ENCODE measurements around the gene BEST3.

Gene BEST3

GRCh38 chr12:69698769-69699540, at the start of gene BEST3:
Gene BEST3 (minus strand): TSS chr12:69699303. CDS start chr12:69697798, 1,505 bp downstream.
- TF ChIP-seq, protein P1, sequence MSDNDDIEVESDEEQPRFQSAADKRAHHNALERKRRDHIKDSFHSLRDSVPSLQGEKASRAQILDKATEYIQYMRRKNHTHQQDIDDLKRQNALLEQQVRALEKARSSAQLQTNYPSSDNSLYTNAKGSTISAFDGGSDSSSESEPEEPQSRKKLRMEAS (IDR thresholded peaks at IDR 0.05): no peak
- no peak for TF ChIP-seq TCF12 (IDR thresholded peaks at IDR 0.05; ENCODE audit: low read depth)
- no peak for TF ChIP-seq TAF1 (IDR thresholded peaks at IDR 0.05; ENCODE audit: low read depth)
- TF ChIP-seq, protein P2, sequence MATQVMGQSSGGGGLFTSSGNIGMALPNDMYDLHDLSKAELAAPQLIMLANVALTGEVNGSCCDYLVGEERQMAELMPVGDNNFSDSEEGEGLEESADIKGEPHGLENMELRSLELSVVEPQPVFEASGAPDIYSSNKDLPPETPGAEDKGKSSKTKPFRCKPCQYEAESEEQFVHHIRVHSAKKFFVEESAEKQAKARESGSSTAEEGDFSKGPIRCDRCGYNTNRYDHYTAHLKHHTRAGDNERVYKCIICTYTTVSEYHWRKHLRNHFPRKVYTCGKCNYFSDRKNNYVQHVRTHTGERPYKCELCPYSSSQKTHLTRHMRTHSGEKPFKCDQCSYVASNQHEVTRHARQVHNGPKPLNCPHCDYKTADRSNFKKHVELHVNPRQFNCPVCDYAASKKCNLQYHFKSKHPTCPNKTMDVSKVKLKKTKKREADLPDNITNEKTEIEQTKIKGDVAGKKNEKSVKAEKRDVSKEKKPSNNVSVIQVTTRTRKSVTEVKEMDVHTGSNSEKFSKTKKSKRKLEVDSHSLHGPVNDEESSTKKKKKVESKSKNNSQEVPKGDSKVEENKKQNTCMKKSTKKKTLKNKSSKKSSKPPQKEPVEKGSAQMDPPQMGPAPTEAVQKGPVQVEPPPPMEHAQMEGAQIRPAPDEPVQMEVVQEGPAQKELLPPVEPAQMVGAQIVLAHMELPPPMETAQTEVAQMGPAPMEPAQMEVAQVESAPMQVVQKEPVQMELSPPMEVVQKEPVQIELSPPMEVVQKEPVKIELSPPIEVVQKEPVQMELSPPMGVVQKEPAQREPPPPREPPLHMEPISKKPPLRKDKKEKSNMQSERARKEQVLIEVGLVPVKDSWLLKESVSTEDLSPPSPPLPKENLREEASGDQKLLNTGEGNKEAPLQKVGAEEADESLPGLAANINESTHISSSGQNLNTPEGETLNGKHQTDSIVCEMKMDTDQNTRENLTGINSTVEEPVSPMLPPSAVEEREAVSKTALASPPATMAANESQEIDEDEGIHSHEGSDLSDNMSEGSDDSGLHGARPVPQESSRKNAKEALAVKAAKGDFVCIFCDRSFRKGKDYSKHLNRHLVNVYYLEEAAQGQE (IDR thresholded peaks at IDR 0.05; ENCODE audit: low read depth): no peak
- no peak for TF ChIP-seq YY1 (IDR thresholded peaks at IDR 0.05; ENCODE audit: low read depth)
- TF ChIP-seq EP300 (IDR thresholded peaks at IDR 0.05; ENCODE audit: borderline replicate concordance): no peak
- TF ChIP-seq ZBTB7A (IDR thresholded peaks at IDR 0.05; ENCODE audit: low read depth): no peak
- TF ChIP-seq, protein P3, sequence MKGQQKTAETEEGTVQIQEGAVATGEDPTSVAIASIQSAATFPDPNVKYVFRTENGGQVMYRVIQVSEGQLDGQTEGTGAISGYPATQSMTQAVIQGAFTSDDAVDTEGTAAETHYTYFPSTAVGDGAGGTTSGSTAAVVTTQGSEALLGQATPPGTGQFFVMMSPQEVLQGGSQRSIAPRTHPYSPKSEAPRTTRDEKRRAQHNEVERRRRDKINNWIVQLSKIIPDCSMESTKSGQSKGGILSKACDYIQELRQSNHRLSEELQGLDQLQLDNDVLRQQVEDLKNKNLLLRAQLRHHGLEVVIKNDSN (IDR thresholded peaks at IDR 0.05): no peak
- no peak for TF ChIP-seq RAD21 (IDR thresholded peaks at IDR 0.05; ENCODE audit: low read depth)
- no peak for TF ChIP-seq NFIC (IDR thresholded peaks at IDR 0.05)

- TF ChIP-seq FOXM1 (IDR thresholded peaks at IDR 0.05; ENCODE audit: borderline replicate concordance, low read depth) (no peak), CEBPB (IDR thresholded peaks at IDR 0.05) (no peak), RAD21 (IDR thresholded peaks at IDR 0.05; ENCODE audit: low read depth) (no peak), EGR1 (IDR thresholded peaks at IDR 0.05) (no peak), NFIC (IDR thresholded peaks at IDR 0.05) (no peak), EP300 (IDR thresholded peaks at IDR 0.05; ENCODE audit: borderline replicate concordance) (no peak), TCF12 (IDR thresholded peaks at IDR 0.05; ENCODE audit: low read depth) (no peak), TEAD4 (IDR thresholded peaks at IDR 0.05) (no peak), TAF1 (IDR thresholded peaks at IDR 0.05; ENCODE audit: low read depth) (no peak), ZBTB7A (IDR thresholded peaks at IDR 0.05; ENCODE audit: low read depth) (no peak), CREB1 (IDR thresholded peaks at IDR 0.05; ENCODE audit: low read depth) (no peak), YY1 (IDR thresholded peaks at IDR 0.05; ENCODE audit: low read depth) (no peak)
- TF ChIP-seq, protein P2 (IDR thresholded peaks at IDR 0.05; ENCODE audit: low read depth): no peak
Measured at GRCh38 chr12:69744109-69744508, 45.0 kb upstream of the BEST3 start.

DNA sequence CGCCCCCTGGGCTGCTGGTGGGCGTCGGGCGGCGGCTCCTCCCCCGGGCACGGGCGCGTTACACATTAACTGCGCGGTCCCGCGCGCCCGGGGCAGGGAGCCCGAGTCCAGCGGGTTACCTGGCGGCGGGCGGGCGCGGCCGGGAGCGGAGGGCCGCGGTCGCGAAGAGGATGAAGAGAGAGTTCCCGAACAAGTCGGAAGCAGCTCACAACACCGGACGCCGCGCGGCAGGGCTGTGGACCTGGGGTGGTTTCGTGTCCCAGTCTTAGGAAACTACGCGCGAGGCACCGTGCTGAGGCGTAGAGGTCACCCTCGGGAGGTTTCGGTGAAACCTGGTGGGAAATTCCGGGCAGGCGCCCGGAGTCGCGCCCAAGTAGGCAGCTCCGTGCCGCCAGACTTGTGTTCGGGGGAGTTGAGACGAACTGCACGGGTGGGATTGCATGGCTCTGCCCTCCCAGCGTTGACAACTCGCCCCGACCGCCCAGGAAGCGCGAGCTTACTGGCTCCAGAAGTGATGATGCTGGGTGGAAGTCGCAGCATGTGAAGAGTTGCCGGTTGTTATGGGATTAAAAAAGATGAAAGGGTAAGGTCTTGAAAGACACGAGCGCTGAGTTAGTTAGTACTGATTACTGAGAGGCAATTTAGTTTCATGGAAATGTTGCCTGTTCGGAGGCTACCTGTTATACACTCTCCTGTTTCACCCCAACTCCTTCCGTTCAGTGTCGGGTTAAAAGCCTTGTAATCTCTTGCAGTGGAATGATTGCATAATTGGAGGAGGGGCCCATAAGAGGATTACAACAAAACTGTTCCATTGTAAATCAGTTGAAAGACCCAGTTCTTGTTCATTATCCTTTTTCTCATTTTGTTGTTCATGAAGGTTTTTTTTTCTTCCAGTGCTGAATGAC, 40.4 kb upstream of the BEST3 start:
- TF ChIP-seq, protein P3 (IDR thresholded peaks at IDR 0.05): no peak
- TF ChIP-seq CEBPB (IDR thresholded peaks at IDR 0.05) (peak; percentile 97), NFIC (IDR thresholded peaks at IDR 0.05) (no peak), EGR1 (IDR thresholded peaks at IDR 0.05) (no peak), TEAD4 (IDR thresholded peaks at IDR 0.05) (no peak), TCF12 (IDR thresholded peaks at IDR 0.05; ENCODE audit: low read depth) (0 out of 2 replicates have a peak, but pooled peaks have one; percentile 15), TAF1 (IDR thresholded peaks at IDR 0.05; ENCODE audit: low read depth) (no peak; the same call in 1 of the 2 replicates), RAD21 (IDR thresholded peaks at IDR 0.05; ENCODE audit: low read depth) (no peak), ZBTB7A (IDR thresholded peaks at IDR 0.05; ENCODE audit: low read depth) (no peak; the same call in 1 of the 2 replicates), CREB1 (IDR thresholded peaks at IDR 0.05; ENCODE audit: low read depth) (no peak), FOXM1 (IDR thresholded peaks at IDR 0.05; ENCODE audit: borderline replicate concordance, low read depth) (no peak), EP300 (IDR thresholded peaks at IDR 0.05; ENCODE audit: borderline replicate concordance) (no peak), YY1 (IDR thresholded peaks at IDR 0.05; ENCODE audit: low read depth) (no peak)
- TF ChIP-seq, protein P2 (IDR thresholded peaks at IDR 0.05; ENCODE audit: low read depth): no peak
- TF ChIP-seq, protein P1 (IDR thresholded peaks at IDR 0.05): peak; percentile 33; the same call in 1 of the 2 replicates
